HFFc6 (cell line): ENCODE measurements around the gene GRAP2. TPM values are rescaled to one million over a fixed set of nuclear protein-coding genes. Genes with fewer than 3 reads are reported as not detected.
"Not testable (repeated sequence)": the region's sequence is repeated elsewhere in the genome, so short reads cannot be mapped to it uniquely, and the experiment has no call there.

Experiments
- DNase-seq: peaks from one replicate; pipeline ENCODE4 v3.0.0-alpha.2; 2018
- H3K27ac Mint-ChIP-seq: 2 replicates; pipeline ENCODE4 v1.8.0; 2020; ENCODE audit warnings: mild to moderate bottlenecking, mixed read lengths
- H3K27me3 Mint-ChIP-seq: 2 replicates; pipeline ENCODE4 v1.8.0; 2021; ENCODE audit warnings: mild to moderate bottlenecking, moderate library complexity, mixed read lengths; ENCODE audit not compliant: insufficient read depth
- H3K36me3 Mint-ChIP-seq: 2 replicates; pipeline ENCODE4 v1.8.0; 2021; ENCODE audit warnings: low read depth, mixed read lengths
- H3K4me1 Mint-ChIP-seq: 2 replicates; pipeline ENCODE4 v1.8.0; 2020; ENCODE audit warnings: low read depth, mixed read lengths
- H3K4me3 Mint-ChIP-seq: 2 replicates; pipeline ENCODE4 v1.8.0; 2020; ENCODE audit warnings: mild to moderate bottlenecking, moderate library complexity, mixed read lengths
- H3K9me3 Mint-ChIP-seq: 2 replicates; pipeline ENCODE4 v1.8.0; 2020; ENCODE audit warnings: mild to moderate bottlenecking, mixed read lengths
- total RNA-seq, 6 experiments: library from RNA; stranded (reverse); fragmentation: NEBNext Ultra II Directional; extraction: Animal tissue kit (Norgen Biotek cat#: 25700); gene quantifications; 2 replicates in 1 of 6; 3 replicates in 5 of 6; pipeline ENCODE4 v1.2.3, GENCODE V29; 2021
- TF ChIP-seq, protein P1 (sequence below): fragments of 200-600 bp; sonication (generic); IDR thresholded peaks from 2 replicates; pipeline ENCODE4 v1.5.0; 2021; ENCODE audit warnings: antibody characterized with exemption, mild to moderate bottlenecking

GRAP2 gene
- total RNA-seq, 6 experiments from 2014 or later, result not detected

DNA sequence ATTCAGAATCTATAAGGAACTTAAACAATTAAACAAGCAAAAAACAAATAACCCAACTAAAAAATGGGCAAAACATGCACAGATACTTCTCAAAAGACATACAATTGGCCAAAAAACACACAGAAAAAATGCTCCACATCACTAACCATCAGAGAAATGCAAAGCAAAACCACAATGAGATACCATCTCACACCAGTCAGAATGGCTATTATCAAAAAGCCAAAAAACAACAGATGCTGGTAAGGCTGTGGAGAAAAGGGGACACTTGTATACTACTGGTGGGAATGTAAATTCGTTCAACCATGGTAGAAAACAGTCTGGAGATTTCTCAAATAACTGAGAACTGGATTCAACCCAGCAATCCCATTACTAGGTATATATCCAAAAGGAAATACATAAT is 32.1 kb upstream of the GRAP2 start:
- Mint-ChIP-seq H3K4me3 (no peak overlapping the region), H3K27me3 (peaks cover 9% of the 10 kb centered on the region), H3K27ac (no peak overlapping the region), H3K4me1 (no peaks in the 10 kb centered on the region), H3K9me3 (no peaks in the 10 kb centered on the region), H3K36me3 (no peaks in the 10 kb centered on the region)
- TF ChIP-seq, protein P1, sequence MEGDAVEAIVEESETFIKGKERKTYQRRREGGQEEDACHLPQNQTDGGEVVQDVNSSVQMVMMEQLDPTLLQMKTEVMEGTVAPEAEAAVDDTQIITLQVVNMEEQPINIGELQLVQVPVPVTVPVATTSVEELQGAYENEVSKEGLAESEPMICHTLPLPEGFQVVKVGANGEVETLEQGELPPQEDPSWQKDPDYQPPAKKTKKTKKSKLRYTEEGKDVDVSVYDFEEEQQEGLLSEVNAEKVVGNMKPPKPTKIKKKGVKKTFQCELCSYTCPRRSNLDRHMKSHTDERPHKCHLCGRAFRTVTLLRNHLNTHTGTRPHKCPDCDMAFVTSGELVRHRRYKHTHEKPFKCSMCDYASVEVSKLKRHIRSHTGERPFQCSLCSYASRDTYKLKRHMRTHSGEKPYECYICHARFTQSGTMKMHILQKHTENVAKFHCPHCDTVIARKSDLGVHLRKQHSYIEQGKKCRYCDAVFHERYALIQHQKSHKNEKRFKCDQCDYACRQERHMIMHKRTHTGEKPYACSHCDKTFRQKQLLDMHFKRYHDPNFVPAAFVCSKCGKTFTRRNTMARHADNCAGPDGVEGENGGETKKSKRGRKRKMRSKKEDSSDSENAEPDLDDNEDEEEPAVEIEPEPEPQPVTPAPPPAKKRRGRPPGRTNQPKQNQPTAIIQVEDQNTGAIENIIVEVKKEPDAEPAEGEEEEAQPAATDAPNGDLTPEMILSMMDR, result no peak
- no peak for DNase-seq

DNA sequence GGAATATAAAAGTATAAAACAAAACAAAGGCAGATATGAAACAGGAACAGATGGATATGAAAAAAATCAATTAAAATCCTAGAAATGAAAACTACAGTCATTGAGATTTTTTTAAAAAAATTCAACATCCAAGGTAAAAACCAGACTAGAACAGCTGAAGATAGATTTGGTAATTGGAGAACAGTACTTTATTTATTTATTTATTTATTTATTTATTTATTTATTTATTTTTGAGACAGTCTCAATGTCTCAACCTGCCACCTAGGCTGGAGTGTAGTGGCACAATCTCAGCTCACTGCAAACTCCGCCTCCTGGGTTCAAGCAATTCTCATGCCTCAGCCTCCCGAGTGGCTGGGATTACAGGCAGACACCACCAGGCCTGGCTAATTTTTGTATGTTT is 31.1 kb upstream of the GRAP2 start:
- not testable (repeated sequence) for H3K27me3 Mint-ChIP-seq, H3K4me3 Mint-ChIP-seq, H3K36me3 Mint-ChIP-seq, H3K9me3 Mint-ChIP-seq, DNase-seq, H3K27ac Mint-ChIP-seq, H3K4me1 Mint-ChIP-seq

DNA sequence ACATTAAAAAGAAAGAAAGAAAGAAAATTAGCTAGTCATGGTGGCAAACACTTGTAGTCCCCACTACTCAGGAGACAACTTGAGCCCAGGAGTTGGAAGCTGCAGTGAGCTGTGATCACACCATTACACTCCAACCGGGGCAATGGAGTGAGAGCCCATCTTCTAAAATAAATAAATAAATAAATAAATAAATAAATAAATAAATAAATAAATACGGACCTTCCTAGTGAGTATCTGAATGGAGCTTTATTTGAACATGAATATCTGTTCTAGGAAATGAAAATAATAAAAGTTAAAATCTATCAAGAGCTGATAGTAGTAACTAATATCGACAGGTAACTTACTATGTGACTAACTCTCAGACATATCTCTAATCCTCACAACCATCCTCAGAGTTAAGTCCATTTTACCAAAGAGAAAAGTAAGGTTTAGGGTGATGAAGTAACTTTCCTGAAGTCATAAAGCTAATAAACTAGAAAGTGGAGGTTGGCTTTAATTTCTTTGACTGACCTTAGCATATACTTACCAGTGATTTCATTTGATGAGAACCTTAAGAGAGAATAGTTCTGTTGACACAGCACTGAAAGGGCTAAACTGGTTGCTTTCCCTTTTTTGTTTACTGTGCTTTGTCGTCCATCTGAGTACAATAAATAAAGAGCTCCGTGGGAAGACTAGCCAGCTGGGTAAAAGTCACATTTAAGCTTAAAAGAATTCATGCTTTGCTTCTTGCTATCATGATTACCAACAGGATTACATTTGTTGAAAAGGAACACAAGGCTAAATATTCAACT is 29.7 kb upstream of the GRAP2 start:
- no peak for DNase-seq
- Mint-ChIP-seq H3K27ac (no peak overlapping the region), H3K4me1 (no peaks in the 10 kb centered on the region), H3K4me3 (no peak overlapping the region), H3K9me3 (no peaks in the 10 kb centered on the region), H3K27me3 (peaks cover 3% of the 10 kb centered on the region), H3K36me3 (no peaks in the 10 kb centered on the region)
- TF ChIP-seq, protein P1, result no peak

DNA sequence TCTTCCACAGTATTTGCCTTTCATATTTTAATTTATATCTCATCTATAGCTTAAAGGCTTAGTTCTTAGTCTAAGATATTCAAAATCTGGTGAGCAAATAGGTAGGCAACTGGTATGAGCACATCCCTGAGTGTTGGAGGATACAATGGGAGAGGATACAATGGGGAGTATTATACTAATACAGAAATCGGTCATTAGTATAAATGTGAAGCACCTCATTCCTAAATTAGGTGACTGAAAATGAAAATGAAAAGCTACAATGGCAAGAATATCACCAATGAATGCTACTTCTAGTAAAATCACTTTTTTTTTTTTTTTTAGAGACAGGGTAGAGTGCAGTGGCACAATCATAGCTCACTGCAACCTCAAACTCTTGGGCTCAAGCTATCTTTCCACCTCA is 28.3 kb upstream of the GRAP2 start:
- Mint-ChIP-seq H3K27me3 (peaks cover 3% of the 10 kb centered on the region), H3K27ac (no peak overlapping the region), H3K4me1 (no peaks in the 10 kb centered on the region)

DNA sequence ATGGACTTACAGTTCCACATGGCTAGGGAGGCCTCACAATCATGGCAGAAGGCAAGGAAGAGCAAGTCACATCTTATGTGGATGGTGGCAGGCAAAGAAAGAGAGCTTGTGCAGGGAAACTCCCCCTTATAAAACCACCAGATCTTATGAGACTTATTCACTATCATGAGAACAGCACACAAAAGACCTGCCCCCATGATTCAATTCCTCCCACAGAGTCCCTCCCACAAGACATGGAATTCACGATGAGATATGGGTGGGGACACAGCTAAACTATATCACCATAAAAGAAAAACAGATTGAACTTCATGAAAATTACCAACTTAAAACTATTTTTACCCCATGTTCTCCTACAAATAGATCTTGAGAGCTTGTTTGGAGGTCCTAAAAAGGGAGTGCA is 26.9 kb upstream of the GRAP2 start:
- DNase-seq, result no peak
- Mint-ChIP-seq H3K4me3 (no peak overlapping the region), H3K9me3 (no peaks in the 10 kb centered on the region), H3K36me3 (no peaks in the 10 kb centered on the region), H3K4me1 (no peaks in the 10 kb centered on the region), H3K27me3 (peaks cover 3% of the 10 kb centered on the region), H3K27ac (no peak overlapping the region)
- TF ChIP-seq, protein P1, result no peak

More for the DNA sequence above, 28.3 kb upstream of the GRAP2 start:
- Mint-ChIP-seq H3K9me3 (no peaks in the 10 kb centered on the region), H3K4me3 (no peak overlapping the region), H3K36me3 (no peaks in the 10 kb centered on the region)
- TF ChIP-seq, protein P1, result no peak
- no peak for DNase-seq

GRCh38 chr22:39875176-39875885 is 25.6 kb upstream of the GRAP2 start:
- H3K4me3 Mint-ChIP-seq, H3K27me3 Mint-ChIP-seq, H3K36me3 Mint-ChIP-seq, H3K27ac Mint-ChIP-seq, H3K4me1 Mint-ChIP-seq, DNase-seq, H3K9me3 Mint-ChIP-seq: not testable (repeated sequence)
